ENCODE results near the gene CCDC124. TPM values are rescaled to one million over a fixed set of nuclear protein-coding genes. Genes with fewer than 3 reads are reported as not detected.

The CCDC124 gene
- total RNA-seq, 3 donors from 2014 or later, result 43.8 to 53.4 (median 47.9) TPM

DNA sequence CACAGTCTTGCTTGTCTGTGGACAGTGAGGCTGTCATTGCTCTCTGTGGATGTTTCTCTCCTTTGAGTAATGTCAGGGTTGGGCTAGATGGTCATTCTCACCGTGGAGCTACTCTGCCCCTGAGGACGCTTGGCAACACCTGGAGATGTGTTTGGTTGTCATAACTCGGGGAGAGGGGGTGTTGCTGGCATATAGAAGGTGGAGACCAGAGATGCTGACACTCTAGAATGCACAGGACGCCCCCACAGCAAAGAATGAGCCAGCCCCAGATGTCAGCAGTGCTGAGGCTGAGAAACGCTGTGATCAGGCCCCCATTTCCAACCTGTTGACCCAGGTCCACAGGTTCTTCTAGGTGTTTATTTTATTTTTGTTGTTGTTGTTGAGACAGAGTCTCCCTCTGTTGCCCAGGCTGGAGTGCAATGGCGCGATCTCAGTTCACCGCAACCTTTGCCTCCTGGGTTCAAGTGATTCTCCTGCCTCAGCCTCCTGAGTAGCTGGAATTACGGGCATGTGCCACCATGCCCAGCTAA, 4.6 kb downstream of the CCDC124 start:
- H3K36me3 ChIP-seq, result no peaks in the 10 kb centered on the region
- intact Hi-C loops (cut with DNase I; ENCODE audit: low total_unique reads), result no loop called here
- H3K27ac ChIP-seq, result no peak overlapping the region
- peaks cover 6 to 8% of the 10 kb centered on the region in 2 donors for H3K4me1 ChIP-seq
- DNase-seq (ENCODE audit: low spot score in 2 of 2), result no peak
- no peaks in the 10 kb centered on the region for H3K9me3 ChIP-seq
- H3K4me3 ChIP-seq, result no peak overlapping the region
- TF ChIP-seq POLR2A (IDR thresholded peaks at IDR 0.05) (no peak), POLR2AphosphoS5 (IDR thresholded peaks at IDR 0.05) (no peak)
- TF ChIP-seq, protein P1, sequence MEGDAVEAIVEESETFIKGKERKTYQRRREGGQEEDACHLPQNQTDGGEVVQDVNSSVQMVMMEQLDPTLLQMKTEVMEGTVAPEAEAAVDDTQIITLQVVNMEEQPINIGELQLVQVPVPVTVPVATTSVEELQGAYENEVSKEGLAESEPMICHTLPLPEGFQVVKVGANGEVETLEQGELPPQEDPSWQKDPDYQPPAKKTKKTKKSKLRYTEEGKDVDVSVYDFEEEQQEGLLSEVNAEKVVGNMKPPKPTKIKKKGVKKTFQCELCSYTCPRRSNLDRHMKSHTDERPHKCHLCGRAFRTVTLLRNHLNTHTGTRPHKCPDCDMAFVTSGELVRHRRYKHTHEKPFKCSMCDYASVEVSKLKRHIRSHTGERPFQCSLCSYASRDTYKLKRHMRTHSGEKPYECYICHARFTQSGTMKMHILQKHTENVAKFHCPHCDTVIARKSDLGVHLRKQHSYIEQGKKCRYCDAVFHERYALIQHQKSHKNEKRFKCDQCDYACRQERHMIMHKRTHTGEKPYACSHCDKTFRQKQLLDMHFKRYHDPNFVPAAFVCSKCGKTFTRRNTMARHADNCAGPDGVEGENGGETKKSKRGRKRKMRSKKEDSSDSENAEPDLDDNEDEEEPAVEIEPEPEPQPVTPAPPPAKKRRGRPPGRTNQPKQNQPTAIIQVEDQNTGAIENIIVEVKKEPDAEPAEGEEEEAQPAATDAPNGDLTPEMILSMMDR (IDR thresholded peaks at IDR 0.05), result no peak
- no peaks in the 10 kb centered on the region for H3K27me3 ChIP-seq

GRCh38 chr19:17938092-17938845, 5.5 kb downstream of the CCDC124 start:
- H3K4me3 ChIP-seq, result no peak overlapping the region
- H3K9me3 ChIP-seq, result no peaks in the 10 kb centered on the region
- intact Hi-C loops (cut with DNase I; ENCODE audit: low total_unique reads), result no loop called here
- TF ChIP-seq POLR2A (IDR thresholded peaks at IDR 0.05), result no peak
- TF ChIP-seq, protein P1 (IDR thresholded peaks at IDR 0.05), result peak; percentile 69 to 93 (median 92)
- H3K4me1 ChIP-seq, result peaks cover 5 to 8% of the 10 kb centered on the region in 2 donors
- DNase-seq (ENCODE audit: low spot score in 2 of 2), result peak; percentile 57 to 73
- no peaks in the 10 kb centered on the region for H3K36me3 ChIP-seq
- no peaks in the 10 kb centered on the region for H3K27me3 ChIP-seq
- H3K27ac ChIP-seq, result no peak overlapping the region

GRCh38 chr19:17942181-17942580, 9.4 kb downstream of the CCDC124 start:
- H3K36me3 ChIP-seq, result no peaks in the 10 kb centered on the region

GRCh38 chr19:17942582-17943273, 9.9 kb downstream of the CCDC124 start:
- Histone ChIP-seq H3K36me3 (no peaks in the 10 kb centered on the region), H3K4me3 (no peak overlapping the region), H3K9me3 (no peaks in the 10 kb centered on the region), H3K27ac (no peak overlapping the region), H3K4me1 (no peaks in the 10 kb centered on the region), H3K27me3 (no peaks in the 10 kb centered on the region)
- intact Hi-C loops (cut with DNase I; ENCODE audit: low total_unique reads), result no loop called here
- DNase-seq (ENCODE audit: low spot score in 2 of 2), result no peak
- TF ChIP-seq, protein P1 (IDR thresholded peaks at IDR 0.05), result no peak
- no peak for TF ChIP-seq POLR2A (IDR thresholded peaks at IDR 0.05)
- no peak for TF ChIP-seq POLR2AphosphoS5 (IDR thresholded peaks at IDR 0.05)

More at GRCh38 chr19:17942181-17942580, 9.4 kb downstream of the CCDC124 start:
- no peaks in the 10 kb centered on the region for H3K9me3 ChIP-seq
- TF ChIP-seq POLR2AphosphoS5 (IDR thresholded peaks at IDR 0.05), result no peak
- no peak for TF ChIP-seq POLR2A (IDR thresholded peaks at IDR 0.05)
- TF ChIP-seq, protein P1 (IDR thresholded peaks at IDR 0.05), result no peak
- DNase-seq (ENCODE audit: low spot score in 2 of 2), result no peak
- H3K27me3 ChIP-seq, result no peaks in the 10 kb centered on the region
- no peaks in the 10 kb centered on the region for H3K4me1 ChIP-seq
- no peak overlapping the region for H3K4me3 ChIP-seq
- intact Hi-C loops (cut with DNase I; ENCODE audit: low total_unique reads), result no loop called here
- no peak overlapping the region for H3K27ac ChIP-seq

All from breast epithelium (tissue), 4 donors.